Measurements from ENCODE around the gene PRKCH.

GRCh38 chr14:61535458-61535857, 214.1 kb downstream of the PRKCH start:
- no peak for TF ChIP-seq CTCF (IDR thresholded peaks at IDR 0.05)
- no peak for TF ChIP-seq E2F4 (CRISPR knock-in tag; IDR thresholded peaks at IDR 0.05; ENCODE audit: borderline replicate concordance, low read depth)
- TF ChIP-seq FOXP4 (CRISPR knock-in tag; IDR thresholded peaks at IDR 0.05), result no peak
- no peak for TF ChIP-seq CREB1 (CRISPR knock-in tag; IDR thresholded peaks at IDR 0.05)
- no peak for TF ChIP-seq CREM (CRISPR knock-in tag; IDR thresholded peaks at IDR 0.05)
- TF ChIP-seq ZNF232 (CRISPR knock-in tag; IDR thresholded peaks at IDR 0.05), result no peak
- TF ChIP-seq CBFB (CRISPR knock-in tag; IDR thresholded peaks at IDR 0.05; ENCODE audit: low read depth), result no peak
- no peak for TF ChIP-seq TP53 (CRISPR knock-in tag; IDR thresholded peaks at IDR 0.05)
- no peak for TF ChIP-seq ZNF532 (CRISPR knock-in tag; IDR thresholded peaks at IDR 0.05; ENCODE audit: borderline replicate concordance)
- no peak for TF ChIP-seq ESRRA (CRISPR knock-in tag; IDR thresholded peaks at IDR 0.05; ENCODE audit: borderline replicate concordance)
- TF ChIP-seq ZNF317 (CRISPR knock-in tag; IDR thresholded peaks at IDR 0.05; ENCODE audit: borderline replicate concordance, low read depth), result no peak
- no peak for TF ChIP-seq FOXP1 (CRISPR knock-in tag; IDR thresholded peaks at IDR 0.05; ENCODE audit: borderline replicate concordance)

All from WTC11 (cell line).